NCI-H2107 treated with DMSO at 0.1 percent for 48 hours (cell line): ENCODE results near the gene RNF113B.

ENCODE experiments used
- DNase-seq: peaks from one replicate; lab custom pipeline; 2025; ENCODE audit not compliant: unreplicated experiment; lab: John Stamatoyannopoulos, UW

Gene RNF113B

GRCh38 chr13:98175043-98175442 lies 2.0 kb downstream of the RNF113B start:
- no peak for DNase-seq

- no peak for DNase-seq
Measured at GRCh38 chr13:98174307-98174706, 2.8 kb downstream of the RNF113B start.

- DNase-seq: no peak
Measured at GRCh38 chr13:98173431-98174152, 3.5 kb downstream of the RNF113B start.

GRCh38 chr13:98172590-98173422 lies 4.3 kb downstream of the RNF113B start:
- DNase-seq: no peak

GRCh38 chr13:98171900-98172589 lies 5.0 kb downstream of the RNF113B start:
- no peak for DNase-seq

GRCh38 chr13:98169331-98169730 lies 7.7 kb downstream of the RNF113B start:
- DNase-seq: no peak

GRCh38 chr13:98162935-98163334 lies 14.1 kb downstream of the RNF113B start:
- DNase-seq: no peak

GRCh38 chr13:98158172-98158899 lies 18.7 kb downstream of the RNF113B start:
- no peak for DNase-seq

- no peak for DNase-seq
Measured at GRCh38 chr13:98157609-98158008, 19.5 kb downstream of the RNF113B start.

- DNase-seq: no peak
Measured at GRCh38 chr13:98157188-98157587, 19.9 kb downstream of the RNF113B start.

GRCh38 chr13:98156259-98156658 lies 20.8 kb downstream of the RNF113B start:
- no peak for DNase-seq

GRCh38 chr13:98155475-98156109 lies 21.5 kb downstream of the RNF113B start:
- DNase-seq: no peak

- peak; percentile 59 for DNase-seq
Measured at GRCh38 chr13:98150832-98151479, 26.1 kb downstream of the RNF113B start.

GRCh38 chr13:98147521-98147920 lies 29.5 kb downstream of the RNF113B start:
- no peak for DNase-seq

- DNase-seq: peak; percentile 73
Measured at GRCh38 chr13:98144801-98145350, 32.2 kb downstream of the RNF113B start.

GRCh38 chr13:98144027-98144741 lies 32.9 kb downstream of the RNF113B start:
- peak; percentile 27 for DNase-seq

- no peak for DNase-seq
Measured at GRCh38 chr13:98143601-98144026, 33.5 kb downstream of the RNF113B start.

GRCh38 chr13:98143157-98143553 lies 33.9 kb downstream of the RNF113B start:
- no peak for DNase-seq
